Measurements from ENCODE around the gene HSD17B3. TPM values are rescaled to one million over a fixed set of nuclear protein-coding genes. Genes with fewer than 3 reads are reported as not detected.

Gene HSD17B3
- total RNA-seq (2014; rRNA removed; shearing (Covaris generic)), result not detected in 2 replicates

GRCh38 chr9:96302021-96302420 lies at the start of gene HSD17B3:
TSS of gene HSD17B3 (minus strand) at chr9:96302176. CDS start at chr9:96302104, 72 bp downstream.
- no peaks in the 10 kb centered on the region for H3K27me3 ChIP-seq (replicated peaks)
- no peak within 1 kb of the TSS for H3K27ac ChIP-seq
- H3K4me1 ChIP-seq (replicated peaks), result no peaks in the 10 kb centered on the region
- no peaks in the 10 kb centered on the region for H3K36me3 ChIP-seq
- no peak for DNase-seq (ENCODE audit: low read depth in 1 of 2, low spot score in 2 of 2)
- H3K4me3 ChIP-seq, result no peak within 1 kb of the TSS
- no peaks in the 10 kb centered on the region for H3K9me3 ChIP-seq (replicated peaks)

- no peak for DNase-seq (ENCODE audit: low read depth in 1 of 2, low spot score in 2 of 2)
- no peaks in the 10 kb centered on the region for H3K27me3 ChIP-seq (replicated peaks)
- H3K9me3 ChIP-seq (replicated peaks), result no peaks in the 10 kb centered on the region
- H3K4me1 ChIP-seq (replicated peaks), result no peaks in the 10 kb centered on the region
- H3K27ac ChIP-seq, result no peak overlapping the region
- no peak overlapping the region for H3K4me3 ChIP-seq
- peaks cover 9% of the 10 kb centered on the region; the same call in 1 of the 2 replicates for H3K36me3 ChIP-seq
Observed at GRCh38 chr9:96350866-96351265, 48.9 kb upstream of the HSD17B3 start.

GRCh38 chr9:96348261-96348660 lies 46.3 kb upstream of the HSD17B3 start:
- H3K4me1 ChIP-seq (replicated peaks), result peaks cover 16% of the 10 kb centered on the region
- no peak overlapping the region for H3K4me3 ChIP-seq
- H3K9me3 ChIP-seq (replicated peaks), result no peaks in the 10 kb centered on the region
- DNase-seq (ENCODE audit: low read depth in 1 of 2, low spot score in 2 of 2), result no peak
- no peak overlapping the region for H3K27ac ChIP-seq
- no peaks in the 10 kb centered on the region for H3K27me3 ChIP-seq (replicated peaks)
- peaks cover 9% of the 10 kb centered on the region; the same call in 1 of the 2 replicates for H3K36me3 ChIP-seq

- DNase-seq (ENCODE audit: low read depth in 1 of 2, low spot score in 2 of 2), result no peak
- Histone ChIP-seq H3K4me3 (no peak overlapping the region), H3K36me3 (peaks cover 5% of the 10 kb centered on the region; the same call in 1 of the 2 replicates), H3K9me3 (replicated peaks) (no peaks in the 10 kb centered on the region), H3K27me3 (replicated peaks) (no peaks in the 10 kb centered on the region), H3K4me1 (replicated peaks) (peaks cover 23% of the 10 kb centered on the region), H3K27ac (no peak overlapping the region)
Observed at GRCh38 chr9:96345551-96345950, 43.6 kb upstream of the HSD17B3 start.

- peak; percentile 57 to 76 for DNase-seq (ENCODE audit: low read depth in 1 of 2, low spot score in 2 of 2)
- Histone ChIP-seq H3K36me3 (peaks cover 5% of the 10 kb centered on the region; the same call in 1 of the 2 replicates), H3K27me3 (replicated peaks) (no peaks in the 10 kb centered on the region), H3K4me3 (no peak overlapping the region), H3K27ac (peak overlapping the region; percentile 55), H3K9me3 (replicated peaks) (no peaks in the 10 kb centered on the region), H3K4me1 (replicated peaks) (peaks cover 30% of the 10 kb centered on the region)
Observed at GRCh38 chr9:96344458-96345180, 42.6 kb upstream of the HSD17B3 start.

GRCh38 chr9:96343515-96344360 lies 41.8 kb upstream of the HSD17B3 start:
- Histone ChIP-seq H3K27ac (0 out of 2 replicates have a peak overlapping the region, but pooled peaks have one; percentile 28), H3K9me3 (replicated peaks) (no peaks in the 10 kb centered on the region), H3K4me3 (no peak overlapping the region), H3K27me3 (replicated peaks) (no peaks in the 10 kb centered on the region), H3K36me3 (peaks cover 5% of the 10 kb centered on the region; the same call in 1 of the 2 replicates), H3K4me1 (replicated peaks) (peaks cover 37% of the 10 kb centered on the region)
- peak in 1 of 2 experiments; percentile 9 for DNase-seq (ENCODE audit: low read depth in 1 of 2, low spot score in 2 of 2)

- Histone ChIP-seq H3K27ac (no peak overlapping the region), H3K27me3 (replicated peaks) (no peaks in the 10 kb centered on the region), H3K4me3 (no peak overlapping the region), H3K9me3 (replicated peaks) (no peaks in the 10 kb centered on the region), H3K4me1 (replicated peaks) (peaks cover 37% of the 10 kb centered on the region), H3K36me3 (no peaks in the 10 kb centered on the region)
- DNase-seq (ENCODE audit: low read depth in 1 of 2, low spot score in 2 of 2), result no peak
Observed at GRCh38 chr9:96342571-96343245, 40.7 kb upstream of the HSD17B3 start.

- no peaks in the 10 kb centered on the region for H3K9me3 ChIP-seq (replicated peaks)
- no peak for DNase-seq (ENCODE audit: low read depth in 1 of 2, low spot score in 2 of 2)
- H3K4me1 ChIP-seq (replicated peaks), result peaks cover 37% of the 10 kb centered on the region
- H3K27me3 ChIP-seq (replicated peaks), result no peaks in the 10 kb centered on the region
- H3K36me3 ChIP-seq, result no peaks in the 10 kb centered on the region
- H3K27ac ChIP-seq, result no peak overlapping the region
- H3K4me3 ChIP-seq, result no peak overlapping the region
Observed at GRCh38 chr9:96340707-96341106, 38.7 kb upstream of the HSD17B3 start.

- Histone ChIP-seq H3K36me3 (no peaks in the 10 kb centered on the region), H3K27me3 (replicated peaks) (no peaks in the 10 kb centered on the region), H3K4me3 (no peak overlapping the region), H3K27ac (no peak overlapping the region), H3K4me1 (replicated peaks) (peaks cover 21% of the 10 kb centered on the region), H3K9me3 (replicated peaks) (no peaks in the 10 kb centered on the region)
- no peak for DNase-seq (ENCODE audit: low read depth in 1 of 2, low spot score in 2 of 2)
Observed at GRCh38 chr9:96338299-96338698, 36.3 kb upstream of the HSD17B3 start.

GRCh38 chr9:96333958-96334357 lies 32.0 kb upstream of the HSD17B3 start:
- no peak overlapping the region for H3K27ac ChIP-seq
- no peaks in the 10 kb centered on the region for H3K27me3 ChIP-seq (replicated peaks)
- DNase-seq (ENCODE audit: low read depth in 1 of 2, low spot score in 2 of 2), result no peak
- no peaks in the 10 kb centered on the region for H3K9me3 ChIP-seq (replicated peaks)
- no peak overlapping the region for H3K4me3 ChIP-seq
- H3K36me3 ChIP-seq, result no peaks in the 10 kb centered on the region
- H3K4me1 ChIP-seq (replicated peaks), result peaks cover 9% of the 10 kb centered on the region

GRCh38 chr9:96331236-96331947 lies 29.4 kb upstream of the HSD17B3 start:
- peaks cover 9% of the 10 kb centered on the region for H3K4me1 ChIP-seq (replicated peaks)
- H3K27ac ChIP-seq, result no peak overlapping the region
- 0 out of 2 replicates have a peak, but pooled peaks cover 3% of the 10 kb centered on the region for H3K36me3 ChIP-seq
- no peak for DNase-seq (ENCODE audit: low read depth in 1 of 2, low spot score in 2 of 2)
- H3K27me3 ChIP-seq (replicated peaks), result no peaks in the 10 kb centered on the region
- H3K4me3 ChIP-seq, result no peak overlapping the region
- no peaks in the 10 kb centered on the region for H3K9me3 ChIP-seq (replicated peaks)

- peak; percentile 47 to 49 for DNase-seq (ENCODE audit: low read depth in 1 of 2, low spot score in 2 of 2)
- no peaks in the 10 kb centered on the region for H3K27me3 ChIP-seq (replicated peaks)
Observed at GRCh38 chr9:96327694-96328352, 25.8 kb upstream of the HSD17B3 start.

GRCh38 chr9:96323169-96323568 lies 21.2 kb upstream of the HSD17B3 start:
- Histone ChIP-seq H3K4me3 (no peak overlapping the region), H3K36me3 (no peaks in the 10 kb centered on the region), H3K27me3 (replicated peaks) (no peaks in the 10 kb centered on the region), H3K9me3 (replicated peaks) (no peaks in the 10 kb centered on the region), H3K27ac (no peak overlapping the region), H3K4me1 (replicated peaks) (no peaks in the 10 kb centered on the region)
- DNase-seq (ENCODE audit: low read depth in 1 of 2, low spot score in 2 of 2), result no peak

More at GRCh38 chr9:96327694-96328352, 25.8 kb upstream of the HSD17B3 start:
- Histone ChIP-seq H3K36me3 (0 out of 2 replicates have a peak, but pooled peaks cover 3% of the 10 kb centered on the region), H3K4me1 (replicated peaks) (peaks cover 9% of the 10 kb centered on the region), H3K9me3 (replicated peaks) (no peaks in the 10 kb centered on the region), H3K4me3 (no peak overlapping the region), H3K27ac (no peak overlapping the region)

Measured in SJSA1 (cell line).